ENCODE measurements around the gene COX6B1.
"Not testable (repeated sequence)": the region's sequence is repeated elsewhere in the genome, so short reads cannot be mapped to it uniquely, and the experiment has no call there.

COX6B1 gene, protein sequence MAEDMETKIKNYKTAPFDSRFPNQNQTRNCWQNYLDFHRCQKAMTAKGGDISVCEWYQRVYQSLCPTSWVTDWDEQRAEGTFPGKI

DNA sequence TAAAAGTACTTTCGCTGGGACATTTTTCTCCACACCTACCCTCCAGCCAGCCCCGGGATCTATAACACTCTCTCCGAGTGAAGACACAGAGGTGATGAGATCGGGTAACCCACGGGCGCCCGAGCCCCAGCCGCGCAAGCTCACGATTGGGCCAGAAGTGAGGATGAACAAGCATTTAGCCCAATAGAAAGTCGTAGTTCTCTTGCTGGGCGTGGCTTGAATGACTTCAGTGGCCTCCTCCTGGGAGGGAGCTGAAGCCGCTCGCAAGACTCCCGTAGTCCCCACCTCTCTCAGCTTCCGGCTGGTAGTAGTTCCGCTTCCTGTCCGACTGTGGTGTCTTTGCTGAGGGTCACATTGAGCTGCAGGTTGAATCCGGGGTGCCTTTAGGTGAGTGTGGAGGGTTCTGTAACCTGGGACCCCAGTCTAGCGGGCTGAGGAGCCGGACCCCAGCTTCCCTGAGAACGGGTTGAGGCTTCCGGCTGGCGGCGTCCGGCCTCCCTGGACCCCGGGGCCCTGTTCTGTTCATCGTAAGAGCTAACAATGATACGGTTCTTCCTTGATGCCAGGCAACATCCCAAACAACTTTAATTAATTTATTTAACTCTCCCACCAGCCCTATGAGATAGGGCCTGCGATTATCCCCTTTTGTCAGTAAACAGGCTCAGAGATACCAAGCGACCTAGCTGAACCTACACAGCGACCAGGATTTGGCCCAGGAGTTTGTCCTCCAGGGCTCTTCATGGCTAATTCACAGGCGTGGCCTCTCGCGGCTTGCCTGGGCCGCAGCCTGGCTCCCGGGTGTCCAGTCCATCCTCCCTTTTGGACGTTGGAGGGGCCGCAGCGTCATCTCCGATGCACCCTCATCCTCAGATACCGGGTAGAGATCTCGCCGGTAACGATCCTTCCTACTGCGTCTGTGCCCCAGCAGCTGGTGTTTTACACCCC lies at the start of gene COX6B1:
TSS of gene COX6B1 (plus strand) at position 307 of the 945 bp plus-strand sequence. CDS start 2,921 bp downstream, outside the sequence.
- peak; percentile 52 for DNase-seq

DNA sequence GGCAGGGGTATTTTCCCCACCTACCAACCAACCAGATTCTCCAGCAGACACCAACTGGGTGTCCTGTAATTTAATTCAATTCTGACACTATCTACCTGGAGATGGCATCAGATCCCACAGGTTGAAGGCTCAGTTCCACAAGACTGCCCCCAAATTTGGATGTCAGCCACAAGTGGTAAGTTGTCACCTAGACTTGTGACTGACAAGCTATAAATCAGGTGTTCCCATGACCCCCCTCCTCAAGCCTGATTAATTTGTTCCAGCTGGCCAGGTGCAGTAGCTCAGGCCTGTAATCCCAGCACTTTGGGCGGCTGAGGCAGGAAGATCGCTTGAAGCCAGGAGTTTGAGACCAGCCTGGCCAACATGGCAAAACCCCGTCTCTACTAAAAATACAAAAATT lies 46.2 kb upstream of the COX6B1 start:
- no peak for DNase-seq

DNA sequence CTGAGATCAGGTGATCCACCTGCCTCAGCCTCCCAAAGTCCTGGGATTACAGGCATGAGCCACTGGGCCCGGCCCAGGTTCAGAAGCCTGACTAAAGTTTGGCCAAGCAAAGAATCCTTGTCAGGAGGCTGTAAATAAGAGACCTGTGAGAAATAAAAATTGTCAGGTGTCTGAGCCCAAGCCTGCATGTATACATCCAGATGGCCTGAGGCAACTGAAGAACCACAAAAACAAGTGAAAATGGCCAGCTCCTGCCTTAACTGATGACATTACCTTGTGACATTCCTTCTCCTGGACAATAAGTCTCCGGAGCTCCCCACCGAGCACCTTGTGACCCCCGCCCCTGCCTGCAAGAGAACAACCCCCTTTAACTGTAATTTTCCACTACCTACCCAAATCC lies 43.7 kb upstream of the COX6B1 start:
- not testable (repeated sequence) for DNase-seq

DNA sequence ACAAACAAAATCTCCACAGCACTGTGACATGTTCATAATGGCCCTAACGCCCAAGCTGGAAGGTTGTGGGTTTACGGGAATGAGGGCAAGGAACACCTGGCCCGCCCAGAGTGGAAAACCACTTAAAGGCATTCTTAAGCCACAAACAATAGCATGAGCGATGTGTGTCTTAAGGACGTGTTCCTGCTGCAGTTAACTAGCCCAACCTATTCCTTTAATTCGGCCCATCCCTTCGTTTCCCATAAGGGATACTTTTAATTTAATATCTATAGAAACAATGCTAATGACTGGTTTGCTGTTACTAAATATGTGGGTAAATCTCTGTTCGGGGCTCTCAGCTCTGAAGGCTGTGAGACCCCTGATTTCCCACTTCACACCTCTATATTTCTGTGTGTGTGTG lies 41.0 kb upstream of the COX6B1 start:
- not testable (repeated sequence) for DNase-seq

DNA sequence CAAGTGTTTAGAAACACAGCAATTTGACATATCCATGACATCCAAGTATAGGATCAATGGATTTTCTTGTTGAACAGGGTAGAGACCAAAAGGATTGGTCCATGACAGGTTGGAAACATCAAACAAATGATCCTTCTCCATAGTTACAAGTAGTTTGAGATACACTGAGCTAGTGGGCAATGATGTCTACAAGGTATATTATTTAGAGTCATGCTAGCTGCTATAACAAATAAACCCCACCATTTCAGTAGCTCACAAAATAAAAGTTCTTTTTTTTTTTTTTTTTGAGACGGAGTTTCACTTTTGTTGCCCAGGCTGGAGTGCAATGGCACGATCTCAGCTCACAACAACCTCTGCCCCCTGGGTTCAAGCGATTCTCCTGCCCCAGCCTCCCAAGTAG lies 40.5 kb upstream of the COX6B1 start:
- no peak for DNase-seq

DNA sequence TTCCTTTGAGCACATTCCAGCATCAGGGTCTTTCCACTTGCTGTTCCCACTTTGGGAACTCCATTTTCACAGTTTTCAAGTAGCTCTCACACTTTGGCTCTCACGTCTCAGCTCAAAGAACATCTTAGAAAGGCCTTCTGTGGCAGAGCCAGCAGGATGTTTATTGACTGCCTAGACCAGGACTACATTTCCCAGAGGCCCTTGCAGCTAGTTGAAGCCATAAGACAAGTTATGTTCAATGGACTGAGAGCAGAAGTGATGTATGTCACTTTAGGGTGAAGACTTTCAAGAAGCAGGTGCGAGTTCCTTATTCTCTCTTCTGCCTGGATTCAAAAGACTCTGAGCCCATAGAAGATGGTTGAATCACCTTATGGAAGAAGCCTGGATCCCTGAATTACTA lies 39.9 kb upstream of the COX6B1 start:
- DNase-seq, result no peak

DNA sequence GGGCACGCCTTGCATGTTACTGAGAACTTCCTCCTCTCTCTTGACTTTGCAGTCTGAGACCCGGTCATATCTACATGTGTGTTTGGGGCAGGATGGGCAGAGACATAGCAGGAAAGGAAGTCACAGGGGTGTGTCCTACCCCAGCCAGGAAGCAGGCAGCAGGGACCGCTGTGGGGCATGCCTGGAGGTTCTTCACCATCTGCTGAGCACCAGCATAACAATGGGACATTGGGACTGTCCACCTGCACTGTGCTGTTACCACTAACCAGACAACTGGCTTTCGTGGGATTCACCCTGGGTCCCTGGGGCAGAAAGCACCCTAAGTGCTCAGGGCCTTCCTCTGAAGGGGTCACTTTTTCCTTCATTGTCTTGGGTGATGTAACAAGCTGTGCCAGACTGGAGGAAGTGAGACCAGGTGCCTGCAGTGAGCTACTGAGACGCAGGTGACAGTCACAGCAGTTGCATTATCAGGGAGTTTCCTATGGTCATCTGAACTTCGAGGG lies 38.2 kb upstream of the COX6B1 start:
- DNase-seq, result no peak

DNA sequence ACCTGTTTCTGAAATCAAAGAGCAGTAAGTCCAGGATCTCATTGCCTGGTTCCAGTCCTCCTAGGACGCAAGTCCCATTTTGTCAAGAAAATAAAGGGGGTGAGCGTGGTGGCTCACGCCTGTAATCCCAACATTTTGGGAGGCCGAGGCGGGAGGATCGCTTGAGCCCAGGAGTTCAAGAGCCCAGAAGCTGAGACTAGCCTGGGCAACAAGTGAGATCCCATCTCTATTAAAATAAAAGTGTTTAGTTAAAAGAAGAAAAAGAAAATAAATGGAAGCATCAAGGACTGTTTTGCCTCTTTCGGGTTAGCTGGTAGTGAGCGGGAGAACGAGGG lies 35.9 kb upstream of the COX6B1 start:
- DNase-seq, result no peak

DNA sequence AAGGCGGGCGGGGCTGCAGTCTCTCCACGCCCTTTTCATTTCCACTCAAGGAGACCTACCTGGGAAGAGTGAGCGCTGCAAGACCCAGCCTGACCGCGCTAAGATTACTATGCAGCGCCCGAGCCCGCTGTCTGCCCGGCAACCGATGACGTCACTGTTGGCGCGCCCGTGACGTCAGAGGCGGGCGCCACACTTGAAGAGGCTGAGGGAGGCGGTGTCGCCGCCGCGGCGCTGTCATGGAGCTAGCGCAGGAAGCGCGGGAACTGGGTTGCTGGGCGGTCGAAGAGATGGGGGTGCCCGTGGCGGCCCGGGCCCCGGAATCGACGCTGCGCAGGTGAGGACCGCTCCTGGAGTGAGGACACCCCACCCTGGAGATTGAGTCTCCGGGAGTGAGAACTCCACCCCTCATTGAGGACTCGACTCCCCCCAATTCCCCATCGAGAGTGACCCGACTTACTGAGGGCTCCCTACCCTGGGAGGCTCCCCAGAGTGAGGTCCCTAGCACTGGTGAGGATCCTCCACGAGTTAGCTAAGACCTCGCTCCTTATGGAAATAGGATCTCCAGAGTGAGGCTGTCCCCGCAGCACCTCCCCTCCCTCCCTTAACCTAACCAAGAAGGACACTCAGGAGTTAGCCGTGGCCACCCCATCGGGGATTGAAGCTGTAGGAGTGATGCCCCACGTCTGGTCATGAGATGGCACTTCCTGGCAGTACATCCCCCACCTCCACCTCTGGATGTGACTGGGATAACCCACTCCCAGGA lies 35.4 kb upstream of the COX6B1 start, which contains the start of gene HAUS5:
TSS of gene HAUS5 (plus strand) at position 177 of the 763 bp plus-strand sequence. CDS start at position 237, 60 bp downstream.
- peak; percentile 27 for DNase-seq

DNA sequence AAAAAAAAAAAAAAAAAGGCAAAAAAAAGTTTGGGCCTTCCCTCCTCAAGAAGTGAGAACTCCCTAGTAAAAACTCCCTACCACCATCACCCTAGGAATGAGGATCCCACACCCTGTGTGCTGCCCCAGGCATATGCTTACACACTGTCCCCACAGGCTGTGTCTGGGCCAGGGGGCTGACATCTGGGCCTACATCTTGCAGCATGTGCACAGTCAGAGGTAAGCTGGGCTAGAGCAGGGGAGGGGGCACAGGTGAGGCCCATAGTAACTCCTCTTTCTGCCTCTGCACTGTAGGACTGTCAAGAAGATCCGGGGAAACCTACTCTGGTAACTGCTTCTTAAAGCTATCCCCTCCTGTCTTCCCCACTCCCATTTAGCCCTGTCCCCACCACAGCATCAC lies 34.5 kb upstream of the COX6B1 start:
- DNase-seq, result no peak

DNA sequence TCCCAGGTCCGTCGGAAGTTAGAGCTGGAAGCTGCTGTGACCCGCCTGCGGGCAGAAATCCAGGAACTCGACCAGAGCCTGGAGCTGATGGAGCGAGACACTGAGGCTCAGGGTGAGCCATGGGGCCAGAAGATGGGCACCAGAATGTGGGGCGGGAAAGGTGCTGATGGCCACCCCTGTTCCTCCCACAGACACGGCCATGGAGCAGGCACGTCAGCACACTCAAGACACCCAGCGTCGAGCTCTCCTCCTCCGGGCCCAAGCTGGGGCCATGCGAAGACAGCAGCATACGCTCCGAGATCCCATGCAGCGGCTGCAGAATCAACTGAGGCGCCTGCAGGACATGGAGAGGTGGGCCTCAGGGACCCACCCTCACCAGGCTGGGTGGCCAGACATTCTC lies 33.1 kb upstream of the COX6B1 start:
- no peak for DNase-seq

DNA sequence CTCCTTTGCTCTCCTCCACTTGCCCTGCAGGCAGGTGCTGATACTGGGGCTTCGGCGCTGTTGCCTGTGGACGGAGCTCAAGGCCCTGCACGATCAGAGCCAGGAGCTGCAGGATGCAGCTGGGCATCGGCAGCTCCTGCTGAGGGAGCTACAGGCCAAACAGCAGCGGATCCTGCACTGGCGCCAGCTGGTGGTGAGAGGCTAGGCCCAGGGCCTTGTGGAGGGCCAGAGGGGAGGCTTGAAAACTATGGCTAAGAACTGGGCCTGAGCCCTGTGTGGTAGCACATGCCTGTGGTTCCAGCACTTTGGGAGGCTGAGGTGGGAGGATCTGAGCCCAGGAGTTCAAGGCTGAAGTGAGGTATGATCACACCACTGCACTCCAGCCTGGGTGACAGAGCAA lies 29.3 kb upstream of the COX6B1 start:
- no peak for DNase-seq

DNA sequence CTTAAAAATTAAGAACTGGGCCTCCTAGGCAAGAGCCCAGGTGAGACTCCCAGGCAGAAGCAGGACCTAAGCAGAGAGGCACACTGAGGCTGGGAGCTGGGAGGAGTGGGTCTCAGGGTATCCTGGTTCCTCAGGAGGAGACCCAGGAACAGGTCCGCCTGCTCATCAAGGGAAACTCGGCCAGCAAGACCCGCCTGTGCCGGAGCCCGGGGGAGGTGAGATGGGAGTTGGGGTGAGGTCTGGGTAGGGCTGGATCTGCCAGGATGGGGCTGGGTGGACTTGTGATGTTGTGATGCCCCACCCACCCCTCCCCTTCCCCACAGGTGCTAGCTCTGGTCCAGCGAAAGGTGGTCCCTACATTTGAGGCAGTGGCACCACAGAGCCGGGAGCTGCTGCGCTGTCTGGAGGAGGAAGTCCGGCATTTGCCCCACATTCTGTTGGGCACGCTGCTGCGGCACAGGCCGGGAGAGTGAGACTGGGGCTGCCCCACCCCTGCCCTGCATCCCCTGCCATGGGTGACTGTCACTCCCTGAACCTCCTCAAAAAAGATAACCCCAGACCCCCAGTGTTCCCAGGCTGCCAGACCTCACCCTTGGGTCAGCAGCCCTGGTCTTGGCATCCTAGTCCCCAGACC lies 28.7 kb upstream of the COX6B1 start:
- no peak for DNase-seq

DNA sequence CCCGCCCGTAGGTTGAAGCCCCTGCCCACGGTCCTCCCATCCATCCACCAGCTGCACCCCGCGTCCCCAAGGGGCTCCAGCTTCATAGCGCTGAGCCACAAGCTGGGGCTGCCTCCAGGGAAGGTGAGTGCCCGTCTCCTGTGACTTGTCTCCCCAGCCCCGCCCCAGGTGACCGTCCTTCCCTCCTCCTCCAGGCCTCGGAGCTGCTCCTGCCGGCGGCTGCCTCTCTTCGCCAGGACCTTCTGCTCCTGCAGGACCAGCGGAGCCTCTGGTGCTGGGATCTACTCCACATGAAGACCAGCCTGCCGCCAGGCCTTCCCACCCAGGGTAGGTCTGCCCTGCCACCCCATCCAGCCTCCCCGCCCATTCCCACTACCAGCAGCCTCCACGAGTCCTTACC lies 28.1 kb upstream of the COX6B1 start:
- DNase-seq, result no peak

DNA sequence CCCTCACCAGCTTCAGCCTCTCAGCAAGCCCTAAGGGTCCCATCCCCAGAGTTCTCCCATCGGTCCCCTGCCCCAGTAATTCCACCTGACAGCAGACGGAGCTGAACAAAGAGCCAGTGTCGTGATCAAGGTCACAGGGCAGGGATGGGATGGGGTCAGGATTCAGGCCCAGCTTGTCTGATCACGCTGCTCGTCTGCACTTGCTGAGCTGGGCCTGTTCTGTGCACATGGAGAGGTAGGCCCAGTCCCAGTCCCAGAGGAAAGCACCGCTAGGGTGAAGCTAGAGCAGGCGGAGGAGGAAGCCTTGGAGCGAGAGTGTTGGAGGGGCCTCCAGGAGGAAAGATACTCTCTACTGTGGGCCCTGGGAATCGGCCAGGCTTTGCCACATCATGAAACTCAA lies 26.4 kb upstream of the COX6B1 start:
- DNase-seq, result no peak

DNA sequence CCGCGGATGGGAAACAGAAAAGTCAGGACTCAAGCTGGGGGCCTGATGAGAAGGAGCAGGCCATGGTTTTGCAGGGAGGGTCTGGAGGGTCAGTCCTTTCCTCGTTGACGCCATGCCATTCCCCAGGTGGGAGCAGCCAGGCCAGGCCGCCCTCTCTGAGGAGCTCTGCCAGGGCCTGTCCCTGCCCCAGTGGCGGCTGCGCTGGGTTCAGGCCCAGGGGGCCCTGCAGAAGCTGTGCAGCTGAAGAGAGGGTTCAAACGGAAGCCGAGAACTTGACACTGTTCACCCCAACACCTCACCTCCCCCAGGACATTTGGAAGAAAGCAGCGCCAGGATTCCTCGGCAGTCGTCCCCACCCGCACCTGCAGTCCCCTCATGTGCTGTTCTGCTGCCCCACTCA lies 25.4 kb upstream of the COX6B1 start:
- no peak for DNase-seq

DNA sequence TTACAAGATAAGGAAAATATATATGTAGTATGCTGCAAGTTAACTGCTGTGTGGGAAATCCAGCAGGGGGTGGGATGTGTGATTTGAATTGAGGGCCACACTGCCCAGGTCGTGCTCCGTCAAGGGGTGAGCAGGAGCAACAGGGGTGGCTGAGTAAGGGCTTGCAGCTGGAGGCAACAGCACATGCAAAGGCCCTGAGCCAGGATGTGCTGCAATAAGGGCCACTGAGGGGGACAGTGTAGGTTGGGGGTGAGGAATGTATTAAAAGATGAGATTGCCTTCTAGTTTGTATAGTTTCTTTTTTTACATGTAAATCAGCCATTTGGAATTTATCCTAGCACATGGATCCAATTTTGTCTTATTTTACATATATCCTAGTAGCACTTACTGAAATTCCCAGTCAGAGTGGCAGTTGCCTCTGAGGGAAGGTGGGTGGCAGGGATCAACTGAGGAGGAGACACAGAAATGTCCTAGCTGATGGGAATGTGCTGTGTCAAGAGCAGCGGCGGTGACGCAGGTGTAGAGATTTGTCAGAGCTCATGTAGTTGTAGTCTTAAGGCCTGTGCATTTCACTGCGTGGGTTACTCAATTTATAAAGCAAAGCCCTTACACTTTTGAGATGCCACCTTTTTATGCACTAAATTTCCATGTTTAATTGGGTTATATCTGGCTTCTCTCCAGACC lies 24.7 kb upstream of the COX6B1 start:
- DNase-seq, result no peak

DNA sequence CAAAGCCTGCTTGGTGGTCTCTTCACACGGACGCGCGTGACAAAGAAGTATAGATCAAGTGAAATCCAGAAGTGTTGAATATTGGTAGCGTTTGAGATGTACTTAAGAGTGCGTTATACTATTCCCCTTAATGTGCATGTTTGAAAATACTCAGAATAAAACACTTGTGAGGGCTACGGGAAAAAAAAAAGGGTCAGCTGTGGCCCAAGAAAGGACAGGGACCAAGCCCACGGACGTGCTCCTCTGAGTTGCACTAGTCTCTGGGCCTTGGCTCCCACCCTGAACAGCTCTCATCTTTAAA lies 19.9 kb upstream of the COX6B1 start:
- DNase-seq, result no peak

DNA sequence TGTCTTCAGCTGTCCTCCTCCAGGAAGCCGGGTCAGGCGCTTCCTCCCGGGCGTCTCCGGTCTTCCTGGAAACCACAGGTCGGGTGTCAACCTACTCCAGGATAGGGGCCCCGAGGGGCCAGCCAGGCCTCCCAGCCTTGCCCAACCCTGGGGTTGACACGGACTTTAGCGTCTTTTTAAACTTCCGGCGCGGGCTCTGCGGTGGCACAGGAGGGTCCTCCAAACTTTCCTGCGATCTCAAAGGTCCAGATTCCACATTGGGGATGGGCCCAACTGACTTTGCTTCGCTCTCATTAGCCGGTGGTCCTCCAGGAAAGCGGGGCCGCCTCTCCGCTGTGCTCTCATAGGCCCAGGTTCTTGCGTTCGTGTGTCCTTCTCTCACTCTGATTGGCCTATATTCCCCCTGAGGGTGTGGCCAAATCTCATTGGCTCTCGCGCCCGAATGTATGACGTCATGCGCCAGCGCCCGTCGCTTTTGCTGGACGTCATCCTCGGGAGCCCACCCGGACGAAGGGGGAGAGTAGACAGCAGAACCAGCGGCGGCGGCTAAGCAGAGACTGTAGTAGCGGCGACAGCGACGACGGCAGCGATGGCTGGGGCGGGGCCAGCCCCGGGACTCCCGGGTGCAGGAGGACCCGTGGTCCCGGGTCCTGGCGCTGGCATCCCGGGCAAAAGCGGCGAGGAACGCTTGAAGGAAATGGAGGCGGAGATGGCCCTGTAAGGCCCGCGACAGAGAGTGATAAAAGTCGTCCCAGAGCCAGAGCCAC lies 19.4 kb upstream of the COX6B1 start, which contains the start of gene RBM42:
TSS of gene RBM42 (plus strand) at position 472 of the 767 bp plus-strand sequence. CDS start at position 590, 118 bp downstream.
- peak; percentile 45 for DNase-seq

DNA sequence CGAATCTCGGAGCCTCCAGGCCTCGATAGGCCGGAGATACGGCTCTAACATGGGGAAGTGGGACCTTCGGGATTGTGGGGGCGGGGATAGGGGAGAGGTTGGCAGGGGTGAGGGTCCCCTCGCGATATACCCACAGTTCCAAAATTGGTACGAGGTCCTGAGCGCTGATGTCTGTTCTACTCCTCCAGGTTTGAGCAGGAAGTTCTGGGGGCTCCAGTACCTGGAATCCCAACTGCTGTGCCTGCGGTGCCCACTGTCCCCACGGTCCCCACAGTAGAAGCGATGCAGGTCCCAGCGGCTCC lies 18.8 kb upstream of the COX6B1 start:
- no peak for DNase-seq

DNA sequence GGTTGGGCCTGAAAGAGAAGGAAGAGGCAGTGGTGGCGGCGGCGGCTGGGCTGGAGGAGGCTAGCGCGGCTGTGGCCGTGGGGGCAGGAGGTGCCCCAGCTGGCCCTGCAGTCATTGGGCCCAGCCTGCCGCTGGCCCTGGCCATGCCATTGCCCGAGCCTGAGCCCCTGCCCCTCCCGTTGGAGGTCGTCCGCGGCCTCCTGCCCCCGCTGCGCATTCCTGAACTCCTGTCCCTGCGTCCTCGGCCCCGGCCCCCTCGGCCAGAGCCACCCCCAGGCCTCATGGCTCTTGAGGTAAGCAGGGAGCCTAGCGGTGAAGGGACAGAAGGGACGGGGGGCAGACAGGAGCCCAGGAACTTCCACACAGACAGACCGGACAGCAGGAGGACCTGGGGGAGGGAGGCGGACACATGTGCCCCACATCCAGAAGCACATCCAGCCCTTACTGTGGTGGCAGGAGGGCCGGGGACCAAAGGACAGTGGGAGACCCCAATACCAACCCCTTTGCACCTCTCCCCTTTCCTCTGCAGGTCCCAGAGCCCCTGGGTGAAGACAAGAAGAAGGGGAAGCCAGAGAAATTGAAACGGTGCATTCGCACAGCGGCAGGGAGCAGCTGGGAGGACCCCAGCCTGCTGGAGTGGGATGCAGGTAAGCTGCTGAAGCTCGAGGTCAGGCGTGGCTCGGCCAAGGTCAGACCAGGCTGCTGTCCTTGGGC lies 14.2 kb upstream of the COX6B1 start:
- no peak for DNase-seq
